Small intestine (tissue), 7 donors: ENCODE results near the gene CASTOR2. TPM values are rescaled to one million over a fixed set of nuclear protein-coding genes. Genes with fewer than 3 reads are reported as not detected.

Source experiments
- DNase-seq, 2 donors: peaks; one replicate each; pipeline versions ENCODE4 v3.0.0 to v3.0.0-alpha.2; 2013
- FAIRE-seq: peaks from 2 replicates; lab custom pipeline; 2012; peaks lifted over from hg19 to GRCh38; lab: Jason Lieb, UNC
- H3K27ac ChIP-seq, 3 donors: one replicate each; pipeline ENCODE4 v1.5.1; 2013; ENCODE audit warnings: low read length in 2 of 3, mild to moderate bottlenecking in 2 of 3, control low read depth in 1 of 3, inconsistent platforms in 1 of 3, low read depth in 1 of 3, moderate library complexity in 1 of 3
- H3K27me3 ChIP-seq, 3 donors: one replicate each; pipeline ENCODE4 v1.6.1; 2013; ENCODE audit warnings: low read length in 3 of 3, inconsistent platforms in 1 of 3; ENCODE audit not compliant: control insufficient read depth in 3 of 3, insufficient read depth in 3 of 3
- H3K36me3 ChIP-seq, 3 donors: one replicate each; pipeline ENCODE4 v1.6.1; 2013; ENCODE audit warnings: low read length in 3 of 3, inconsistent platforms in 1 of 3, low read depth in 1 of 3, mild to moderate bottlenecking in 1 of 3, moderate library complexity in 1 of 3; ENCODE audit not compliant: control insufficient read depth in 3 of 3, insufficient read depth in 2 of 3
- H3K4me1 ChIP-seq, 3 donors: one replicate each; pipeline ENCODE4 v1.6.1; 2013; ENCODE audit warnings: low read length in 2 of 3, inconsistent platforms in 1 of 3, low read depth in 1 of 3, mild to moderate bottlenecking in 1 of 3, moderate library complexity in 1 of 3; ENCODE audit not compliant: control insufficient read depth in 3 of 3, insufficient read depth in 2 of 3
- H3K4me3 ChIP-seq, 3 donors: one replicate each; pipeline ENCODE4 v1.5.1; 2013; ENCODE audit warnings: low read length in 3 of 3, control low read depth in 1 of 3, inconsistent platforms in 1 of 3, low read depth in 1 of 3, mild to moderate bottlenecking in 1 of 3, moderate library complexity in 1 of 3
- H3K9me3 ChIP-seq, 2 donors: one replicate each; pipeline ENCODE4 v1.6.1; 2013; ENCODE audit warnings: low read depth in 1 of 2, low read length in 1 of 2; ENCODE audit not compliant: control insufficient read depth in 2 of 2, insufficient read depth in 1 of 2
- WGBS, 3 donors: extraction: QIAGEN DNeasy Blood & Tissue Kit; methylation state at CpG; one replicate each; pipeline ENCODE4 v1.1.7; 2013; 5-methylcytosine and 5-hydroxymethylcytosine counted together
- polyA plus RNA-seq, 4 donors: library from polyadenylated mRNA; stranded (reverse) in 3 of 4; unstranded in 1 of 4; fragments of 200-250 nt in 3 of 4; fragments of 120-200 nt in 1 of 4; gene quantifications; one replicate each; pipeline versions ENCODE4 v1.2.1 to v1.2.3, GENCODE V29; 2013
- donor health status: healthy with polysubstance abuse.
- donor health status: control.
- donor health status: control.
- donor health status: Bipolar disorder and iron deficiency.
- donor health status: healthy.

CASTOR2 gene
- polyA plus RNA-seq, 4 donors = 0.67 to 4.5 (median 1.6) TPM

- WGBS, 3 donors = 94 to 98% (median 95%) methylated on average over 2 of the region's 2 CpGs
- H3K9me3 ChIP-seq = no peaks in the 10 kb centered on the region
- no peak for FAIRE-seq
Observed at GRCh38 chr7:75010036-75010435, 45.5 kb downstream of the CASTOR2 start.

DNA sequence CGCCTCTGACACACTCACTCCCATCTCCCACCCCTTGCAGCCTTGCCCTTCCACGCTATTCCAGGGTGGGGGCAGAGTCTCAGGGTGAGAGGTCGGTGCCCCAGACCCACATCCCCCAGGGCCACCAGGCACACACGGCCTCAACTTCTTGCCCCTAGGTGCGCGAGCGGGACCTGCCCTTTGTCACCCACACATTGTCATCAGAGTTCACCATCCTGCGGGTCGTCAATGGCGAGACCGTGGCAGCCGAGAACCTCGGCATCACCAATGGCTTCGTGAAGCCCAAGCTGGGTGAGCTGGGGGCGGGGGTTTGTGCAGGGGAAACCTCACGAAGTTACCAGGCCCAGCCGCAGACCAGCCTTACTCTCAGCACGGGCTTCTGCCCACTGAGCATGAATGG, 53.3 kb downstream of the CASTOR2 start:
- peaks cover 0 to 64% (median 0%) of the 10 kb centered on the region in 3 donors for H3K36me3 ChIP-seq
- no peaks in the 10 kb centered on the region for H3K4me1 ChIP-seq
- no peak overlapping the region for H3K27ac ChIP-seq
- no peaks in the 10 kb centered on the region for H3K27me3 ChIP-seq
- H3K4me3 ChIP-seq = no peak overlapping the region
- no peaks in the 10 kb centered on the region for H3K9me3 ChIP-seq
- WGBS, 3 donors = 88 to 94% (median 91%) methylated on average over 17 to 18 of the region's 18 CpGs
- no peak for DNase-seq
- FAIRE-seq = no peak

More at GRCh38 chr7:75010036-75010435, 45.5 kb downstream of the CASTOR2 start:
- no peaks in the 10 kb centered on the region for H3K4me1 ChIP-seq
- H3K4me3 ChIP-seq = no peak overlapping the region
- DNase-seq = no peak
- no peak overlapping the region for H3K27ac ChIP-seq
- H3K27me3 ChIP-seq = no peaks in the 10 kb centered on the region
- peaks cover 0 to 34% (median 0%) of the 10 kb centered on the region in 3 donors for H3K36me3 ChIP-seq

- Histone ChIP-seq H3K9me3 (no peaks in the 10 kb centered on the region), H3K36me3 (peaks cover 0 to 67% (median 0%) of the 10 kb centered on the region in 3 donors), H3K4me3 (no peak overlapping the region), H3K4me1 (no peaks in the 10 kb centered on the region), H3K27ac (no peak overlapping the region), H3K27me3 (no peaks in the 10 kb centered on the region)
- 89 to 95% (median 90%) methylated on average over 12 of the region's 12 CpGs for WGBS, 3 donors
- FAIRE-seq (no peak), DNase-seq (no peak)
Observed at GRCh38 chr7:75018570-75019364, 54.3 kb downstream of the CASTOR2 start.

DNA sequence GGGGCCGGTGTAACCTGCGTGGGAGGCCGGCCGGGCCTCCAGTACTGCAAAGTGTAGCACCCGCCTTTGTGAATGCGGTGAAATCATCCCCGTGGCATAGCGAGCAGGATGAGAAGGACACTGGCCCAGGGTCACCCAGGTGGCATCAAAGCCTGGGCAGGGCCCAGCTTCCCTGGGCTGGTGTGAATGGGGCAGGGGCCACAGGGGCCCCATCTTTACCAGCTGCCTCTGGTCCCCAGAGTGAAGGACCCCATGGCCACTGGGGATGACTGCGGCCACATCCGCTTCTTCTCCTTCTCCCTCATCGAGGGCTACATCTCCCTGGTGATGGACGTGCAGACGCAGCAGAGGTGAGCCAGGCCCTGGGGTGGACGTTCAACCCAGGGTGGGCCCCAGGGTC, 55.3 kb downstream of the CASTOR2 start:
- Histone ChIP-seq H3K4me1 (no peaks in the 10 kb centered on the region), H3K27me3 (no peaks in the 10 kb centered on the region), H3K4me3 (no peak overlapping the region), H3K9me3 (no peaks in the 10 kb centered on the region), H3K27ac (no peak overlapping the region), H3K36me3 (peaks cover 0 to 75% (median 0%) of the 10 kb centered on the region in 3 donors)
- DNase-seq (no peak), FAIRE-seq (no peak)
- 93 to 97% (median 97%) methylated on average over 13 to 14 of the region's 14 CpGs for WGBS, 3 donors

GRCh38 chr7:75024922-75025321, 60.4 kb downstream of the CASTOR2 start:
- H3K27ac ChIP-seq = no peak overlapping the region
- WGBS, 3 donors = 85 to 90% (median 89%) methylated on average over 16 to 17 of the region's 17 CpGs

GRCh38 chr7:75028299-75028698, 63.8 kb downstream of the CASTOR2 start:
- DNase-seq (no peak), FAIRE-seq (no peak)
- Histone ChIP-seq H3K27ac (no peak overlapping the region), H3K9me3 (peaks cover 0 to 6% of the 10 kb centered on the region in 2 donors), H3K4me3 (no peak overlapping the region), H3K4me1 (no peaks in the 10 kb centered on the region), H3K36me3 (peaks cover 0 to 69% (median 0%) of the 10 kb centered on the region in 3 donors), H3K27me3 (no peaks in the 10 kb centered on the region)
- WGBS, 3 donors = 86 to 92% (median 87%) methylated on average over 9 of the region's 9 CpGs

More at GRCh38 chr7:75024922-75025321, 60.4 kb downstream of the CASTOR2 start:
- Histone ChIP-seq H3K9me3 (no peaks in the 10 kb centered on the region), H3K4me3 (no peak overlapping the region), H3K36me3 (peaks cover 0 to 72% (median 0%) of the 10 kb centered on the region in 3 donors), H3K27me3 (no peaks in the 10 kb centered on the region), H3K4me1 (no peaks in the 10 kb centered on the region)
- no peak for DNase-seq
- no peak for FAIRE-seq

DNA sequence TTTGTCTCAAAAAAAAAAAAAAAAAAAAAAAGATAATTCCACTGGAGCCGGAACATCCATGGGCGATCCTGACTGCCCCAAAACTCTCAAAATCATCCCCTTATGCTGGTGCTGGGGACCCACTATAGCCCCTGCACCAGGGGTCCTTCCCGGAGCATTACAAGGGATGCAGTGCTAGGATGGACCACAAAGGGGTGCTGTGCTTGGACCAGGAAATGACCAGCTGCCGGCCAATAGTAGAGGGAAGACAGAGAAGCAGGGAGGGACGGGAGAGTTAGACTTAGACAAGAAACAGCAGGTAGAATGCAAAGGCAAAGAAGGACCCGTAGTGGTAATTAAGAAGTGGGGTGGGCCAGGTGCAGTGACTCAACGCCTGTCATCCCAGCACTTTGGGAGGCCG, 68.6 kb downstream of the CASTOR2 start:
- no peaks in the 10 kb centered on the region for H3K27me3 ChIP-seq
- peaks cover 0 to 6% of the 10 kb centered on the region in 2 donors for H3K9me3 ChIP-seq
- no peak overlapping the region for H3K27ac ChIP-seq
- H3K36me3 ChIP-seq = peaks cover 0 to 25% (median 0%) of the 10 kb centered on the region in 3 donors
- FAIRE-seq = no peak
- WGBS, 3 donors = 69 to 85% (median 77%) methylated on average over 8 of the region's 8 CpGs
- DNase-seq = no peak
- no peaks in the 10 kb centered on the region for H3K4me1 ChIP-seq
- H3K4me3 ChIP-seq = no peak overlapping the region

DNA sequence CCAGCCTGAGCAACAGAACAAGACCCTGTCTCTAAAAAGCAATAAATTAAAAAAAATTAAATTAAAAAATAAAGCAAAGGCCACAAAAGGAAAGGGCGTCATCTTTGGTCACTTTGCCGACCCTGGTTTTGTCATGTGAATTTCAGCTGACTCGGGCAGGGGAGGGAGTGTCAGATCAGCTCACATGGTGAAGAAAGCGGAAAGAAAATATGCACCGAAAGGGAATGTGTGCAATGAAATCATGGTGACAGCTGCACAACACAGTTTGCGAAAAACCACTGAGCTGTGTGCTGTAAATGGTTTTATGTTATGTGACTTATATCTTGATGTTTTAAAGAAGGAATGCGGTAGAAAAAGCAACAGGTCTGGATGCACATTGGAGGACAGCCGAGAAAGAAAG, 69.3 kb downstream of the CASTOR2 start:
- Histone ChIP-seq H3K36me3 (peaks cover 0 to 19% (median 0%) of the 10 kb centered on the region in 3 donors), H3K9me3 (peaks cover 0 to 6% of the 10 kb centered on the region in 2 donors), H3K4me3 (no peak overlapping the region), H3K27ac (no peak overlapping the region), H3K4me1 (no peaks in the 10 kb centered on the region), H3K27me3 (no peaks in the 10 kb centered on the region)
- 87 to 91% (median 87%) methylated on average over 8 of the region's 8 CpGs for WGBS, 3 donors
- FAIRE-seq (no peak), DNase-seq (no peak)
